HepG2 (cell line): ENCODE measurements around the gene TBC1D16. TPM values are rescaled to one million over a fixed set of nuclear protein-coding genes. Genes with fewer than 3 reads are reported as not detected.
A peak's percentile ranks its signal among the peaks of the same experiment; 100 is the strongest.

ENCODE experiments used
- ARID4A ChIP-seq: sonication (generic); formaldehyde crosslinking; IDR thresholded peaks from 2 replicates; pipeline ENCODE4 v1.5.0; 2020; ENCODE audit warnings: mild to moderate bottlenecking, missing genetic modification reagents, borderline replicate concordance
- ATF2 ChIP-seq: sonication (generic); formaldehyde crosslinking; IDR thresholded peaks from 2 replicates; pipeline ENCODE4 v1.4.0; 2020; ENCODE audit warnings: missing genetic modification reagents
- DMAP1 ChIP-seq: IDR thresholded peaks from 2 replicates; pipeline ENCODE4 v1.6.1; 2016
- HIVEP1 ChIP-seq: sonication (generic); formaldehyde crosslinking; IDR thresholded peaks from 2 replicates; pipeline ENCODE4 v1.4.0; 2020; ENCODE audit warnings: mild to moderate bottlenecking, missing genetic modification reagents
- MAFG ChIP-seq: sonication (generic); formaldehyde crosslinking; IDR thresholded peaks from 2 replicates; pipeline ENCODE4 v1.5.1; 2020; ENCODE audit warnings: mild to moderate bottlenecking, missing genetic modification reagents
- MAFK ChIP-seq, 2 experiments: IDR thresholded peaks in 1 of 2; conservative IDR thresholded peaks in 1 of 2; 2 replicates each; pipeline ENCODE4 v1.6.1; 2011; ENCODE audit warnings: improper control_type of control experiment in 2 of 2, low read length in 2 of 2
- SAP130 ChIP-seq: IDR thresholded peaks from 2 replicates; pipeline ENCODE4 v1.6.1; 2016; ENCODE audit warnings: low read depth
- SMAD1 ChIP-seq: sonication (generic); formaldehyde crosslinking; IDR thresholded peaks from 2 replicates; pipeline ENCODE4 v1.4.0; 2020; ENCODE audit warnings: missing genetic modification reagents, low read depth, mild to moderate bottlenecking, borderline replicate concordance
- SMYD3 ChIP-seq: sonication (generic); formaldehyde crosslinking; IDR thresholded peaks from 2 replicates; pipeline ENCODE4 v1.8.1; 2023; ENCODE audit warnings: mild to moderate bottlenecking, missing genetic modification reagents
- SPEN ChIP-seq: sonication (generic); formaldehyde crosslinking; IDR thresholded peaks from 2 replicates; pipeline ENCODE4 v1.5.1; 2020; ENCODE audit warnings: low read depth, mild to moderate bottlenecking, missing genetic modification reagents
- TP53 ChIP-seq: sonication (generic); formaldehyde crosslinking; conservative IDR thresholded peaks from 2 replicates; pipeline ENCODE4 v1.4.0; 2020; ENCODE audit warnings: missing genetic modification reagents
- ZBTB7B ChIP-seq: sonication (generic); formaldehyde crosslinking; IDR thresholded peaks from 2 replicates; pipeline ENCODE4 v1.4.0; 2020; ENCODE audit warnings: missing genetic modification reagents
- ZFX ChIP-seq: sonication (generic); formaldehyde crosslinking; IDR thresholded peaks from 2 replicates; pipeline ENCODE4 v1.4.0; 2020; ENCODE audit warnings: mild to moderate bottlenecking, low read depth, missing genetic modification reagents, moderate library complexity
- ZNF687 ChIP-seq: sonication (generic); formaldehyde crosslinking; IDR thresholded peaks from 2 replicates; pipeline ENCODE4 v1.5.1; 2020; ENCODE audit warnings: mild to moderate bottlenecking, missing genetic modification reagents, moderate library complexity
- ZNF784 ChIP-seq: sonication (generic); formaldehyde crosslinking; IDR thresholded peaks from 2 replicates; pipeline ENCODE4 v1.5.1; 2020; ENCODE audit warnings: missing genetic modification reagents, mild to moderate bottlenecking, borderline replicate concordance
- polyA plus RNA-seq, 8 experiments: library from polyadenylated mRNA; depleted of rRNA in 3 of 8; stranded (reverse) in 7 of 8; unstranded in 1 of 8; fragments of >200 nt; fragmentation: Illumina TruSeq in 4 of 8; extraction: Trizol in 4 of 8; gene quantifications; 2 replicates each; pipeline versions ENCODE4 v1.2.1 to v1.2.3, GENCODE V29; 2011 to 2016; ENCODE audit warnings: low read depth in 4 of 8, missing spikeins in 1 of 8, mixed read lengths in 1 of 8; ENCODE audit not compliant: insufficient read depth in 1 of 8
- total RNA-seq, 5 experiments: library from RNA; depleted of rRNA; stranded (reverse); fragments of >200 nt; fragmentation: Illumina TruSeq; extraction: Trizol; gene quantifications; 2 replicates each; pipeline ENCODE4 v1.2.3, GENCODE V29; 2016; ENCODE audit warnings: low read depth in 1 of 5

The TBC1D16 gene
- total and polyA plus RNA-seq, 2 of the 13 experiments (the other 11 are each of a cell fraction or from before 2014, with no cell fraction given) = 14.9 to 24.9 TPM

- peak; percentile 15; the same call in 1 of the 2 replicates for TF ChIP-seq ZFX (CRISPR knock-in tag)
- TF ChIP-seq ARID4A (CRISPR knock-in tag) = 0 out of 2 replicates have a peak, but pooled peaks have one; percentile 6
- TF ChIP-seq MAFK (conservative IDR thresholded peaks at IDR 0.05 in 1 of 2, IDR thresholded peaks at IDR 0.05 in 1 of 2; ENCODE audit: low read length in 2 of 2) = no peak
- TF ChIP-seq ZBTB7B = no peak
- no peak for TF ChIP-seq SMYD3 (CRISPR knock-in tag)
- TF ChIP-seq ATF2 = peak; percentile 6; the same call in 1 of the 2 replicates
- peak; percentile 3; the same call in 1 of the 2 replicates for TF ChIP-seq DMAP1 (CRISPR knock-in tag)
- no peak for TF ChIP-seq SAP130 (CRISPR knock-in tag)
- TF ChIP-seq HIVEP1 = peak; percentile 27; the same call in 1 of the 2 replicates
- peak; percentile 37; the same call in 1 of the 2 replicates for TF ChIP-seq MAFG (CRISPR knock-in tag)
- TF ChIP-seq ZNF784 = no peak
- no peak for TF ChIP-seq TP53
- TF ChIP-seq SMAD1 = no peak
- TF ChIP-seq ZNF687 = 0 out of 2 replicates have a peak, but pooled peaks have one; percentile 16
- TF ChIP-seq SPEN (CRISPR knock-in tag) = 0 out of 2 replicates have a peak, but pooled peaks have one; percentile 4
These were observed 110.3 kb downstream of the TBC1D16 start (continued) for GRCh38 chr17:79925242-79925957.
